Thyroid gland (tissue), 4 donors: Measurements from ENCODE around the gene IFNK.

ENCODE experiments used
- POLR2A ChIP-seq, 2 donors: fragments of 450-650 bp; IDR thresholded peaks; one replicate each; pipeline ENCODE4 v1.6.1; 2017; ENCODE audit warnings: antibody characterized with exemption in 2 of 2, mild to moderate bottlenecking in 2 of 2, moderate library complexity in 1 of 2
- TF ChIP-seq, protein P1 (sequence below), 6 experiments: fragments of 200-600 bp in 3 of 6; fragments of 450-650 bp in 3 of 6; sonication (generic) in 3 of 6; IDR thresholded peaks; one replicate each; pipeline ENCODE4 v1.5.1; 2016 to 2019; ENCODE audit warnings: antibody characterized with exemption in 6 of 6, mild to moderate bottlenecking in 2 of 6, inconsistent platforms in 1 of 6, moderate library complexity in 1 of 6

DNA sequence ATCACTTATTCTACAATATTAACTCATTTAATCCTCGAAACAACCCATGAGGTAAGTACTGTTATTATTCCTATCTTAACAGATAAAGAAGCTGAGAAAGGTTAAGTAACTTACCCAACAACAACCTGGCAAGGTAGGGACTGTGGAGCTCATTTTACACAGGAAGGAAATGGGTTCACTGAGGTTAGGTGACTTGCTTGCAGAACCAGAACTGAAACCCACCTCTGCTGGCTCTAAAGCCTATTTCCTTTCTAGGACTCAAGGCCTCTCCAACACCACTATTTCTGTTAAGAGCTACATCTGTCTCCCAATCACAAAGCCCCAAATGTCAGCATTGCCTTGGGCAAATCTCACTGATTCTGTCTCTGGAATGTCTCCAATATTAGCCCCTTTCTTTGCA lies 38.9 kb upstream of the IFNK start:
- TF ChIP-seq, protein P1, sequence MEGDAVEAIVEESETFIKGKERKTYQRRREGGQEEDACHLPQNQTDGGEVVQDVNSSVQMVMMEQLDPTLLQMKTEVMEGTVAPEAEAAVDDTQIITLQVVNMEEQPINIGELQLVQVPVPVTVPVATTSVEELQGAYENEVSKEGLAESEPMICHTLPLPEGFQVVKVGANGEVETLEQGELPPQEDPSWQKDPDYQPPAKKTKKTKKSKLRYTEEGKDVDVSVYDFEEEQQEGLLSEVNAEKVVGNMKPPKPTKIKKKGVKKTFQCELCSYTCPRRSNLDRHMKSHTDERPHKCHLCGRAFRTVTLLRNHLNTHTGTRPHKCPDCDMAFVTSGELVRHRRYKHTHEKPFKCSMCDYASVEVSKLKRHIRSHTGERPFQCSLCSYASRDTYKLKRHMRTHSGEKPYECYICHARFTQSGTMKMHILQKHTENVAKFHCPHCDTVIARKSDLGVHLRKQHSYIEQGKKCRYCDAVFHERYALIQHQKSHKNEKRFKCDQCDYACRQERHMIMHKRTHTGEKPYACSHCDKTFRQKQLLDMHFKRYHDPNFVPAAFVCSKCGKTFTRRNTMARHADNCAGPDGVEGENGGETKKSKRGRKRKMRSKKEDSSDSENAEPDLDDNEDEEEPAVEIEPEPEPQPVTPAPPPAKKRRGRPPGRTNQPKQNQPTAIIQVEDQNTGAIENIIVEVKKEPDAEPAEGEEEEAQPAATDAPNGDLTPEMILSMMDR (IDR thresholded peaks at IDR 0.05): no peak
- TF ChIP-seq POLR2A (IDR thresholded peaks at IDR 0.05): no peak
